Hematopoietic multipotent progenitor cell treated with erythropoietin and hydrocortisone succinate and interleukin-3 and kit ligand, for 6 days (in vitro differentiated cells): ENCODE results near the gene PHIP.
"Not testable (repeated sequence)": the region's sequence is repeated elsewhere in the genome, so short reads cannot be mapped to it uniquely, and the experiment has no call there.

Experiments used
- DNase-seq: peaks from one replicate; pipeline ENCODE4 v3.0.0-alpha.2; 2015

PHIP gene

GRCh38 chr6:79005497-79005896 is 72.6 kb downstream of the PHIP start:
- DNase-seq, result no peak

GRCh38 chr6:79005024-79005423 is 73.0 kb downstream of the PHIP start:
- DNase-seq, result no peak

- DNase-seq, result no peak
Measured at GRCh38 chr6:79004239-79004638, 73.8 kb downstream of the PHIP start.

- DNase-seq, result no peak
Measured at GRCh38 chr6:79001415-79001814, 76.6 kb downstream of the PHIP start.

GRCh38 chr6:78999737-79000136 is 78.3 kb downstream of the PHIP start:
- no peak for DNase-seq

- DNase-seq, result no peak
Measured at GRCh38 chr6:78995946-78996345, 82.1 kb downstream of the PHIP start.

GRCh38 chr6:78995346-78995745 is 82.7 kb downstream of the PHIP start:
- no peak for DNase-seq

GRCh38 chr6:78993955-78994354 is 84.1 kb downstream of the PHIP start:
- no peak for DNase-seq

GRCh38 chr6:78989191-78989590 is 88.9 kb downstream of the PHIP start:
- DNase-seq, result no peak

- DNase-seq, result no peak
Measured at GRCh38 chr6:78986161-78986560, 91.9 kb downstream of the PHIP start.

- no peak for DNase-seq
Measured at GRCh38 chr6:78984225-78984950, 93.7 kb downstream of the PHIP start.

- DNase-seq, result no peak
Measured at GRCh38 chr6:78967191-78967590, 110.9 kb downstream of the PHIP start.

GRCh38 chr6:78966542-78966941 is 111.5 kb downstream of the PHIP start:
- no peak for DNase-seq

- peak; percentile 45 for DNase-seq
Measured at GRCh38 chr6:78962448-78962847, 115.6 kb downstream of the PHIP start.

- no peak for DNase-seq
Measured at GRCh38 chr6:78954740-78955139, 123.3 kb downstream of the PHIP start.

GRCh38 chr6:78953798-78954197 is 124.3 kb downstream of the PHIP start:
- DNase-seq, result no peak

GRCh38 chr6:78952362-78952761 is 125.7 kb downstream of the PHIP start:
- DNase-seq, result no peak

GRCh38 chr6:78948785-78949184 is 129.3 kb downstream of the PHIP start:
- no peak for DNase-seq

GRCh38 chr6:78947962-78948361 is 130.1 kb downstream of the PHIP start:
- no peak for DNase-seq

- no peak for DNase-seq
Measured at GRCh38 chr6:78947529-78947928, 130.5 kb downstream of the PHIP start.

- no peak for DNase-seq
Measured at GRCh38 chr6:78942446-78942845, 135.6 kb downstream of the PHIP start.

GRCh38 chr6:78936515-78936914 is 141.5 kb downstream of the PHIP start:
- no peak for DNase-seq

GRCh38 chr6:78935553-78935952 is 142.5 kb downstream of the PHIP start:
- no peak for DNase-seq

- DNase-seq, result no peak
Measured at GRCh38 chr6:78925317-78925716, 152.7 kb downstream of the PHIP start.

- DNase-seq, result not testable (repeated sequence)
Measured at GRCh38 chr6:78921168-78921567, 156.9 kb downstream of the PHIP start.
